GM23248 (cell line): ENCODE data around the gene PIM3. TPM values are rescaled to one million over a fixed set of nuclear protein-coding genes. Genes with fewer than 3 reads are reported as not detected.
A peak's percentile ranks its signal among the peaks of the same experiment; 100 is the strongest.

Experiments
- DNase-seq: peaks from one replicate; pipeline ENCODE4 v3.0.0-alpha.2; 2015
- H2AFZ ChIP-seq: fragments of 200-600 bp; sonication (generic); 2 replicates; pipeline ENCODE4 v1.6.1; 2016; ENCODE audit warnings: antibody characterized with exemption
- H3F3A ChIP-seq: fragments of 200-600 bp; sonication (generic); 2 replicates; pipeline ENCODE4 v1.6.1; 2016; ENCODE audit warnings: mild to moderate bottlenecking, antibody characterized with exemption, mixed run types; ENCODE audit not compliant: insufficient read depth
- H3K27ac ChIP-seq: fragments of 200-600 bp; sonication (generic); 2 replicates; pipeline ENCODE4 v1.5.1; 2016; ENCODE audit warnings: mild to moderate bottlenecking
- H3K27me3 ChIP-seq: fragments of 200-600 bp; sonication (generic); replicated peaks from 2 replicates; pipeline ENCODE4 v1.6.1; 2016; ENCODE audit warnings: mild to moderate bottlenecking; ENCODE audit not compliant: insufficient read depth
- H3K36me3 ChIP-seq: fragments of 200-600 bp; sonication (generic); 2 replicates; pipeline ENCODE4 v1.6.1; 2016; ENCODE audit warnings: low read depth, mild to moderate bottlenecking
- H3K4me1 ChIP-seq: fragments of 200-600 bp; sonication (generic); 2 replicates; pipeline ENCODE4 v1.6.1; 2016; ENCODE audit warnings: mild to moderate bottlenecking; ENCODE audit not compliant: insufficient read depth
- H3K4me2 ChIP-seq: fragments of 200-600 bp; sonication (generic); one replicate; pipeline ENCODE4 v1.6.1; 2016; ENCODE audit warnings: mild to moderate bottlenecking; ENCODE audit not compliant: unreplicated experiment
- H3K4me3 ChIP-seq: fragments of 200-600 bp; sonication (generic); 2 replicates; pipeline ENCODE4 v1.5.1; 2016; ENCODE audit warnings: mild to moderate bottlenecking
- H3K79me2 ChIP-seq: fragments of 200-600 bp; sonication (generic); 2 replicates; pipeline ENCODE4 v1.6.1; 2016; ENCODE audit warnings: mild to moderate bottlenecking; ENCODE audit not compliant: insufficient read depth
- H3K9ac ChIP-seq: fragments of 200-600 bp; sonication (generic); 2 replicates; pipeline ENCODE4 v1.6.1; 2016; ENCODE audit warnings: mild to moderate bottlenecking
- H3K9me2 ChIP-seq: fragments of 200-600 bp; sonication (generic); 2 replicates; pipeline ENCODE4 v1.6.1; 2016; ENCODE audit warnings: mixed run types, mild to moderate bottlenecking, moderate library complexity; ENCODE audit not compliant: insufficient read depth
- H3K9me3 ChIP-seq: fragments of 200-600 bp; sonication (generic); one replicate; pipeline ENCODE4 v1.6.1; 2017; ENCODE audit warnings: low read depth
- H4K20me1 ChIP-seq: fragments of 200-600 bp; sonication (generic); 2 replicates; pipeline ENCODE4 v1.6.0; 2016; ENCODE audit not compliant: insufficient read depth
- EZH2 ChIP-seq: fragments of 200-600 bp; sonication (generic); IDR thresholded peaks from 2 replicates; pipeline ENCODE4 v1.6.1; 2018; ENCODE audit warnings: antibody characterized with exemption, mild to moderate bottlenecking; ENCODE audit not compliant: insufficient read depth, poor library complexity, severe bottlenecking
- EZH2phosphoT487 ChIP-seq: fragments of 200-600 bp; sonication (generic); IDR thresholded peaks from 2 replicates; pipeline ENCODE4 v1.6.1; 2018; ENCODE audit warnings: antibody characterized with exemption, moderate library complexity, mild to moderate bottlenecking, low read depth; ENCODE audit not compliant: insufficient read depth
- WGBS, 2 experiments: methylation state at CpG; one replicate each; pipeline ENCODE4 v1.1.6; 2015 to 2017; ENCODE audit warnings: low lambda C conversion rate in 2 of 2, low coverage in 1 of 2; ENCODE audit errors: missing lambda C conversion rate in 2 of 2; 5-methylcytosine and 5-hydroxymethylcytosine counted together
- in situ Hi-C: fragments of 300-500 bp; cut with MboI; formaldehyde crosslinking; loops from 2 replicates; pipeline ENCODE4 v1.15.0; 2020
- polyA plus RNA-seq: library from polyadenylated mRNA; unstranded; fragments of >200 nt; fragmentation: Nextera tagmentation; extraction: Ambion mirVana; gene quantifications from 2 replicates; pipeline ENCODE4 v1.2.1, GENCODE V29; 2016
- total RNA-seq: library from RNA; depleted of rRNA; stranded (reverse); fragments of >200 nt; shearing (Covaris generic); gene quantifications from 2 replicates; pipeline ENCODE4 v1.2.3, GENCODE V29; 2014

The PIM3 gene
- total and polyA plus RNA-seq, 2 experiments from 2014 or later = 10.8 to 16.2 TPM

- Histone ChIP-seq H3K36me3 (no peaks in the 10 kb centered on the region; the same call in 1 of the 2 replicates), H3K9ac (no peak overlapping the region), H3K9me3 (no peaks in the 10 kb centered on the region), H3K27ac (no peak overlapping the region), H3K79me2 (peaks cover 17% of the 10 kb centered on the region), H3K4me1 (peaks cover 5% of the 10 kb centered on the region; the same call in 1 of the 2 replicates), H3K4me3 (no peak overlapping the region), H3K27me3 (no peaks in the 10 kb centered on the region), H2AFZ (no peak overlapping the region), H3K4me2 (no peak overlapping the region), H4K20me1 (no peaks in the 10 kb centered on the region), H3F3A (no peaks in the 10 kb centered on the region), H3K9me2 (no peaks in the 10 kb centered on the region)
- TF ChIP-seq EZH2phosphoT487 (no peak), EZH2 (no peak)
- WGBS, 2 experiments = 82 to 84% methylated on average over 16 of the region's 16 CpGs
- in situ Hi-C loops = no loop called here
- no peak for DNase-seq
Observed at GRCh38 chr22:49958366-49958921, 2.1 kb upstream of the PIM3 start.

- H3K27me3 ChIP-seq = no peaks in the 10 kb centered on the region
- H3F3A ChIP-seq = no peaks in the 10 kb centered on the region
- H3K27ac ChIP-seq = no peak overlapping the region
- 84% methylated on average over 28 to 29 of the region's 29 CpGs for WGBS, 2 experiments
- DNase-seq = no peak
- H3K9me2 ChIP-seq = no peaks in the 10 kb centered on the region
- TF ChIP-seq EZH2phosphoT487 (no peak), EZH2 (no peak)
- H3K4me1 ChIP-seq = peaks cover 5% of the 10 kb centered on the region; the same call in 1 of the 2 replicates
- H4K20me1 ChIP-seq = no peaks in the 10 kb centered on the region
- peak overlapping the region; percentile 58 for H3K4me2 ChIP-seq
- in situ Hi-C loops = no loop called here
- no peak overlapping the region; the same call in 1 of the 2 replicates for H2AFZ ChIP-seq
- peak overlapping the region; percentile 79; the same call in 1 of the 2 replicates for H3K9ac ChIP-seq
- no peaks in the 10 kb centered on the region; the same call in 1 of the 2 replicates for H3K36me3 ChIP-seq
- no peaks in the 10 kb centered on the region for H3K9me3 ChIP-seq
- peak overlapping the region; percentile 73; the same call in 1 of the 2 replicates for H3K4me3 ChIP-seq
- H3K79me2 ChIP-seq = peaks cover 21% of the 10 kb centered on the region
Observed at GRCh38 chr22:49958931-49959781, 1.4 kb upstream of the PIM3 start.

GRCh38 chr22:49959782-49960158 lies 802 bp upstream of the PIM3 start:
- peak overlapping the region; percentile 80 for H2AFZ ChIP-seq
- no peaks in the 10 kb centered on the region for H3K27me3 ChIP-seq
- peak; percentile 65 for DNase-seq
- H3K9me2 ChIP-seq = no peaks in the 10 kb centered on the region
- peaks cover 5% of the 10 kb centered on the region; the same call in 1 of the 2 replicates for H3K4me1 ChIP-seq
- peak overlapping the region; percentile 76 for H3K27ac ChIP-seq
- H3K4me2 ChIP-seq = peak overlapping the region; percentile 58
- peak overlapping the region; percentile 73 for H3K4me3 ChIP-seq
- in situ Hi-C loops = no loop called here
- no peaks in the 10 kb centered on the region; the same call in 1 of the 2 replicates for H3K36me3 ChIP-seq
- no peaks in the 10 kb centered on the region for H4K20me1 ChIP-seq
- no peaks in the 10 kb centered on the region for H3F3A ChIP-seq
- H3K79me2 ChIP-seq = peaks cover 21% of the 10 kb centered on the region
- no peak for TF ChIP-seq EZH2phosphoT487
- H3K9ac ChIP-seq = peak overlapping the region; percentile 79
- WGBS, 2 experiments = 18 to 36% methylated on average over 7 to 20 of the region's 21 CpGs
- H3K9me3 ChIP-seq = no peaks in the 10 kb centered on the region

- Histone ChIP-seq H3K79me2 (peaks cover 21% of the 10 kb centered on the region), H3F3A (no peaks in the 10 kb centered on the region), H3K4me2 (peak overlapping the region; percentile 84), H3K4me1 (peaks cover 5% of the 10 kb centered on the region; the same call in 1 of the 2 replicates), H3K36me3 (no peaks in the 10 kb centered on the region; the same call in 1 of the 2 replicates), H4K20me1 (no peaks in the 10 kb centered on the region), H3K9me2 (no peaks in the 10 kb centered on the region), H3K4me3 (peak overlapping the region; percentile 73), H3K9ac (peak overlapping the region; percentile 79), H3K27me3 (no peaks in the 10 kb centered on the region), H3K27ac (peak overlapping the region; percentile 29; the same call in 1 of the 2 replicates), H2AFZ (no peak overlapping the region), H3K9me3 (no peaks in the 10 kb centered on the region)
- WGBS, 2 experiments = 0 to 3% methylated on average over 31 to 73 of the region's 84 CpGs
- in situ Hi-C loops = no loop called here
- peak; percentile 76 for DNase-seq
- TF ChIP-seq EZH2phosphoT487 (no peak), EZH2 (no peak)
Observed at GRCh38 chr22:49961005-49961600, 531 bp downstream of the PIM3 start.
